BJ (cell line): ENCODE measurements around the gene LRATD1. TPM values are rescaled to one million over a fixed set of nuclear protein-coding genes. Genes with fewer than 3 reads are reported as not detected.
"Not testable (repeated sequence)": the region's sequence is repeated elsewhere in the genome, so short reads cannot be mapped to it uniquely, and the experiment has no call there.

ENCODE experiments used
- CTCF ChIA-PET: fragments of 350-600 bp; formaldehyde crosslinking; extraction: SDS; loops from one replicate; lab custom pipeline; 2021; ENCODE audit warnings: antibody characterized with exemption, inconsistent platforms; lab: Yijun Ruan, JAX
- POLR2A ChIA-PET: fragments of 300-600 bp; sonication (Branson Sonifier 250); formaldehyde crosslinking; extraction: SDS; loops from one replicate; lab custom pipeline; 2021; ENCODE audit warnings: antibody characterized with exemption; lab: Charles Lee
- DNase-seq: peaks from one replicate; pipeline ENCODE4 v3.0.0-alpha.2; 2011; ENCODE audit warnings: low read depth
- H3K27me3 ChIP-seq: 2 replicates; pipeline ENCODE4 v1.6.0; 2011; ENCODE audit warnings: low read length; ENCODE audit not compliant: control insufficient read depth, insufficient read depth
- H3K36me3 ChIP-seq: 2 replicates; pipeline ENCODE4 v1.5.1; 2011; ENCODE audit warnings: low read length; ENCODE audit not compliant: control insufficient read depth, insufficient read depth
- H3K4me3 ChIP-seq: 2 replicates; pipeline ENCODE4 v1.5.1; 2011; ENCODE audit warnings: low read depth, mild to moderate bottlenecking, control low read depth, low read length
- polyA plus RNA-seq: library from polyadenylated mRNA; depleted of rRNA; stranded (reverse); fragments of >200 nt; gene quantifications from 2 replicates; pipeline ENCODE4 v1.2.3, GENCODE V29; 2011
- TF ChIP-seq, protein P1 (sequence below): IDR thresholded peaks from 2 replicates; pipeline ENCODE4 v1.5.1; 2011; ENCODE audit warnings: low read depth, mild to moderate bottlenecking, control low read depth, inconsistent platforms, low read length, moderate library complexity; ENCODE audit not compliant: insufficient read depth

Gene LRATD1
- polyA plus RNA-seq, 1 experiment, result 0.11 TPM

DNA sequence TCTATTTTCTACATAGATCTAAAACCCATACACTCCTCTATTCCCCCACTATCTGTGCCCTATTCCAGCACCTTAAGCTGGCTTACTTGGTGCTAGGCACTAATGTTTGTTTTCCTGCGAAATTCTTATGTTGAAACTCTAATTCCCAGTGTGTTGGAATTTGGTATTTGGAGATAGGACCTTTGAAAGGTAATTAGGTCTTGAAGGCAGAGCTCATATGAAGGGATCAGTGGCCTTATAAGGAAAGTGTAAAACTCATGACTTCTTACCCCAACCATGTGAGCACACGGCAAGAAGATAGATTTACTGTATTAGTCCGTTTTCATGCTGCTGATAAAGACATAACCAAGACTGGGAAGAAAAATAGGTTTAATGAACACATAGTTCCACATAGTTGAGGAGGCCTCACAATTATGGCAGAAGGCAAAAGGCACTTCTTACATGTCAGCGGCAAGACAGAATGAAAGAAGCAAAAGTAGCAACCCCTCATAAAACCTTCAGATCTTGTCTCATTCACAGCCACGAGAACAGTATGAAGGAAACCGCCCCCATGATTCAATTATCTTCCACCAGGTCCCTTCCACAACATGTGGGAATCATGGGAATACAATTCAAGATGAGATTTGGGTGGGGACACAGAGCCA, 10.5 kb upstream of the LRATD1 start:
- no peaks in the 10 kb centered on the region for H3K27me3 ChIP-seq
- ChIA-PET POLR2A (no interaction called here), CTCF (interaction anchor here (0.8 kb wide), 1 partner anchor 13 kb away, joined by 3 read pairs; no protein-coding TSS in a partner anchor)
- H3K36me3 ChIP-seq, result no peaks in the 10 kb centered on the region
- H3K4me3 ChIP-seq, result no peak overlapping the region
- TF ChIP-seq, protein P1, sequence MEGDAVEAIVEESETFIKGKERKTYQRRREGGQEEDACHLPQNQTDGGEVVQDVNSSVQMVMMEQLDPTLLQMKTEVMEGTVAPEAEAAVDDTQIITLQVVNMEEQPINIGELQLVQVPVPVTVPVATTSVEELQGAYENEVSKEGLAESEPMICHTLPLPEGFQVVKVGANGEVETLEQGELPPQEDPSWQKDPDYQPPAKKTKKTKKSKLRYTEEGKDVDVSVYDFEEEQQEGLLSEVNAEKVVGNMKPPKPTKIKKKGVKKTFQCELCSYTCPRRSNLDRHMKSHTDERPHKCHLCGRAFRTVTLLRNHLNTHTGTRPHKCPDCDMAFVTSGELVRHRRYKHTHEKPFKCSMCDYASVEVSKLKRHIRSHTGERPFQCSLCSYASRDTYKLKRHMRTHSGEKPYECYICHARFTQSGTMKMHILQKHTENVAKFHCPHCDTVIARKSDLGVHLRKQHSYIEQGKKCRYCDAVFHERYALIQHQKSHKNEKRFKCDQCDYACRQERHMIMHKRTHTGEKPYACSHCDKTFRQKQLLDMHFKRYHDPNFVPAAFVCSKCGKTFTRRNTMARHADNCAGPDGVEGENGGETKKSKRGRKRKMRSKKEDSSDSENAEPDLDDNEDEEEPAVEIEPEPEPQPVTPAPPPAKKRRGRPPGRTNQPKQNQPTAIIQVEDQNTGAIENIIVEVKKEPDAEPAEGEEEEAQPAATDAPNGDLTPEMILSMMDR, result no peak
- DNase-seq, result no peak

DNA sequence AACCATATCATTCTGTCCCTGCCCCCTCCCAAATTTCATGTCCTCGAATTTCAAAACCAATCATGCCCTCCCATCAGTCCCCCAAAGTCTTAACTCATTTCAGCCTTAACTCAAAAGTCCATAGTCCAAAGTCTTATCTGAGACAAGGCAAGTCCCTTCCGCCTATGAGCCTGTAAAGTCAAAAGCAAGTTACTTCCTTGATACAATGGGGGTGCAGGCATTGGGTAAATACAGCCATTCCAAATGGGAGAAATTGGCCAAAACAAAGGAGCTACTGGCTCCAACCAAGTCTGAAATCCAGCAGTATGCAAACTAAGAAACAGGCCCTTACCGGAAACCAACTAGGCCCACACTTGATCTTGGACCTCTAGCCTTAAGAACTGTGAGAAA, 10.0 kb upstream of the LRATD1 start:
- CTCF ChIA-PET, POLR2A ChIA-PET, H3K4me3 ChIP-seq, H3K27me3 ChIP-seq, H3K36me3 ChIP-seq, DNase-seq: not testable (repeated sequence)

DNA sequence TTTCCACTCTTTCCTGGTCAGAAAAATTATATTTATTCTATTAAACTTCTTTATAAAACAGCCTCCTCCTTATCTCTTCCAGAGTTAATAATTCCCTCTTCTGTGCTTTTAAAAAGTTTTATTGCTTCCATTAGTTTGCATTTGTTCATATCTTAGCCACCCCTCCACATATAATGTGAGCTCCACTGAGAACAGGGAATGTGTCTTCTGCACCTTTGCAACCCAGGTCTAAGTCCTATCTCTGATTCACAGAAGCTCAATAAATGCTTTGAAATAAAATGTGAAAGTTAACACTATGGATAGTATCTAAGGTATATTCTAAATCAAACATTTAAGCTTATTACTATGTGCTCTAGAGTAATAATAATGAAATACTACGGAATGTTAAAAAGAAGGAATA, 9.3 kb upstream of the LRATD1 start:
- ChIA-PET CTCF (no interaction called here), POLR2A (no interaction called here)

DNA sequence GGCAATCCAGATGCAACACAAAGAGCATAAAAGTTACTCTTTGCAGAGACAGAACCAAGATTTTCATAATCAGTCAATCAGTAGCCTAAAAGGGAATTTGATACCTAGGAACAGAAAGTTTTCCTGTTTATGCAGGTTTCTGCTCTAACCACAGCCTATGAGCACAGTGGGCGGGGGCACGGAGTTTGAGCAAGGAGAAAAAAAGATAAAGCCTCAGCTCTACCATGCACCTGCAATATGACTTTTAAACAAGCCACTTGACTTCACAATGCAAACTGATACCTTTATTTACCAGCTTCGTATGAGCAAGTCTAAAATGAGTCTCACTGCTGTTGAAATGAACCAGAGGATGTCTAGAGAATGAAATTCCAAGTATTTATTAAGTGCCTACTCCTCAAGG, 5.6 kb upstream of the LRATD1 start:
- ChIA-PET CTCF (interaction anchor here (1.5 to 1.6 kb wide), 2 partner anchors 9 to 203 kb away, joined by 3 read pairs; no protein-coding TSS in a partner anchor), POLR2A (interaction anchor here (0.5 kb wide), 1 partner anchor 9 kb away, joined by 4 read pairs; no protein-coding TSS in a partner anchor)
- H3K27me3 ChIP-seq, result peaks cover 2% of the 10 kb centered on the region
- no peak for DNase-seq
- no peak overlapping the region for H3K4me3 ChIP-seq
- TF ChIP-seq, protein P1, result no peak
- no peaks in the 10 kb centered on the region for H3K36me3 ChIP-seq

More for the DNA sequence above, 9.3 kb upstream of the LRATD1 start:
- Histone ChIP-seq H3K36me3 (no peaks in the 10 kb centered on the region), H3K4me3 (no peak overlapping the region), H3K27me3 (no peaks in the 10 kb centered on the region)
- no peak for DNase-seq
- TF ChIP-seq, protein P1, result no peak

DNA sequence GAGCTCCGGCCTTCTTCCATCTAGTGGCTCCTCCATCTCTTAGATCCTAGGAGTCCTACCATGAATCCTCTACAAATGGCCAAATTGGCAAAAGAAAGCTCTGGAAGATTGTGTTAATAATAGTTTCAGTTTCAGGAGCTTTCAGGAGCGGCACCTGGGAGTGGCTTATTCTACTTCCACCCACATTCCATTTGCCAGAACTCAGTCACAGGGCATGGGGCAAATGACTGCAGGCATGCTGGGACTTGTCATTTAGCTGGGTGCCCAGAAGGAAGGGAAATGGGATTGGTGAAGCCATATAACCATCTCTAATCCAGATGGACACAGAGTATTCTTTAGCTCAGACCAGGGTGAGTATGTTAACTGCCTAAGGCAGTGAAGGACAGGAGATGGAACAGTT, 3.6 kb upstream of the LRATD1 start:
- DNase-seq, result no peak
- TF ChIP-seq, protein P1, result no peak
- H3K36me3 ChIP-seq, result no peaks in the 10 kb centered on the region
- no peak overlapping the region for H3K4me3 ChIP-seq
- peaks cover 19% of the 10 kb centered on the region for H3K27me3 ChIP-seq
- CTCF ChIA-PET, result no interaction called here
- POLR2A ChIA-PET, result no interaction called here

DNA sequence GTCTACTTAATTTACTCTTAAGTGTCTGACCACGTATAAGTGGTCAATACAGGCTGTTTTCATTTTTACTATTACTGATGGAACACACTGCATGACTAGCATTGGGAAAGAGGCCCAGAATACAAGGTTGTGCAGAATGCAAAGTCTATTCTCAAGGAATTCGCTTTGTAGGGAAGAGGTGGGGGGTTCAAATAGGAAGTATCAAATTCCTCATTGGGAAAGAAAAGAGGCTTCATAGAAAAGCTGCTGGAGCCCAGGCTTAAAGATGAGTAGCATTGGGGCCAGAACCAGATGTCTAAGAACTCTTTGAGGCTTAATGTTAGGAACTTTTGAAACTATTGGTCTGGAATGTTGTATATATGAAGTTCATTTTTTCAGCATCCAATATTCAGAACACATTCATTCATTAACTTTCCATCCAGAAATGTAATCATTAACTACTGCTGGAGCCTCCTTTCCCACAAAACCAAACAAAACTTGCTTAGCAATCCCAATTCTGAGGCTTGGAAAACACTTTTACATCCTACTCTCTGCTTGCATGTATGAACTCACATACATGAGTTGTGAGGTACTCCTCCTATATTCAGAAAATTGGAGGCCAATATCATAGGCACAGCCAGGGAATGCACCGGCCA, 994 bp upstream of the LRATD1 start:
- CTCF ChIA-PET, result no interaction called here

More for the DNA sequence above, 994 bp upstream of the LRATD1 start:
- TF ChIP-seq, protein P1, result no peak
- H3K27me3 ChIP-seq, result peaks cover 25% of the 10 kb centered on the region
- DNase-seq, result no peak
- no peaks in the 10 kb centered on the region for H3K36me3 ChIP-seq
- no peak overlapping the region for H3K4me3 ChIP-seq
- POLR2A ChIA-PET, result no interaction called here
